ENCODE measurements around the gene WNT7B.

Gene WNT7B

DNA sequence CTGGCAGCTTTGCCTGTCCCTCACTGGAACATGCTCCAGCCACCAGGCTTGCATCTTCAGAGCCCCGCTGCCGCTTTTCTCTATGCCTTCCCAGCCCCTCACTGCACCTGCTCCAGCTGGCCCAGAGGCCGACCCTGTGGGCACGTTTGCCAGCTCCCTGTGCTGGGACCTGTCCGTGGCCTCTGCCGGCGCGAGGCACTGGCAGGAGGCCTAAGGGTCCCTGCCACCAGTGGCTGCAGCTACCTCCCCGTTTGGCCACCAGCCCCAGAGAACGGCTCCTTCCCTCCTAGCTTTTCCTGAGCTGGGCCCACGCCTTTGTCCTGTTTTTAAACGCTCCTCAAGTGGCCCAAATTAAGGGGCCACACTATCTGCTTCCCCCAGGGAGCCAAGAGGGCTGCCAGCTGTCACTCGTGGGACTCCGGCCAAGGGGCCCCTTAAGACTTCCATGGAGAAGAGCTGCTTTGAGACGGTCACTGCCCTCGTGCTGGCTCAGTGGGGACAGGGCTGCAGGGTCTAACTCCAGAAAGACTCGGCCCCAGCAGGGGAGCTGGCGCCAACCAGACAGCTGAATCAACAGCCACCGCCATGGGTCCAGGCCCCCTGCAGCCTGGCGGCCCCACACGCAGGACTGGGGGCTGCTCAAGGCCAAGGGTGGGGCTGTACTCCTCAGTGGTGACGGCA, 24.6 kb upstream of the WNT7B start:
- DNase-seq (ENCODE audit: low spot score) = no peak
- TF ChIP-seq, protein P1, sequence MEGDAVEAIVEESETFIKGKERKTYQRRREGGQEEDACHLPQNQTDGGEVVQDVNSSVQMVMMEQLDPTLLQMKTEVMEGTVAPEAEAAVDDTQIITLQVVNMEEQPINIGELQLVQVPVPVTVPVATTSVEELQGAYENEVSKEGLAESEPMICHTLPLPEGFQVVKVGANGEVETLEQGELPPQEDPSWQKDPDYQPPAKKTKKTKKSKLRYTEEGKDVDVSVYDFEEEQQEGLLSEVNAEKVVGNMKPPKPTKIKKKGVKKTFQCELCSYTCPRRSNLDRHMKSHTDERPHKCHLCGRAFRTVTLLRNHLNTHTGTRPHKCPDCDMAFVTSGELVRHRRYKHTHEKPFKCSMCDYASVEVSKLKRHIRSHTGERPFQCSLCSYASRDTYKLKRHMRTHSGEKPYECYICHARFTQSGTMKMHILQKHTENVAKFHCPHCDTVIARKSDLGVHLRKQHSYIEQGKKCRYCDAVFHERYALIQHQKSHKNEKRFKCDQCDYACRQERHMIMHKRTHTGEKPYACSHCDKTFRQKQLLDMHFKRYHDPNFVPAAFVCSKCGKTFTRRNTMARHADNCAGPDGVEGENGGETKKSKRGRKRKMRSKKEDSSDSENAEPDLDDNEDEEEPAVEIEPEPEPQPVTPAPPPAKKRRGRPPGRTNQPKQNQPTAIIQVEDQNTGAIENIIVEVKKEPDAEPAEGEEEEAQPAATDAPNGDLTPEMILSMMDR (IDR thresholded peaks at IDR 0.05; ENCODE audit: extremely low read depth, missing control alignments) = no peak

DNA sequence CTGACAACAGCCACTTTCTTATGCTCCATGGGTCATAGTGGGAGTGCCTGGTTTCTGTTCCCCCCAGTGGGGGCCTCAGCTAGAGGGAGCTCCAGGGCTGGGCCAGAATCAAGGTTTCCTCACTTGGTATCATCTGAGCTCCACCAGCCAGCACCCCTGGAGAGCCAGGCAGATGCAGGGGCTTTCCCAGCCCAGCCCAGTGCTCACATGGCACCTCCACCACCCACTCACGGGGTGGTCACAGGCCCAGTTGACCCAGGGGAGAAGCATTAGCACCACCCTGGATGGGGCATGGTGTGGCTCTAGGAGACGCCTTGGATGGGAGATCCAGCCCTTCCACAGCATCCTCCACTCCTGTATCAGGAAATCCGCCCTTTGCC, 24.1 kb upstream of the WNT7B start:
- DNase-seq (ENCODE audit: low spot score) = no peak
- TF ChIP-seq, protein P1 (IDR thresholded peaks at IDR 0.05; ENCODE audit: extremely low read depth, missing control alignments) = no peak

- no peak for DNase-seq (ENCODE audit: low spot score)
- TF ChIP-seq, protein P1 (IDR thresholded peaks at IDR 0.05; ENCODE audit: extremely low read depth, missing control alignments) = no peak
Observed at GRCh38 chr22:46000081-46001027, 23.4 kb upstream of the WNT7B start.

DNA sequence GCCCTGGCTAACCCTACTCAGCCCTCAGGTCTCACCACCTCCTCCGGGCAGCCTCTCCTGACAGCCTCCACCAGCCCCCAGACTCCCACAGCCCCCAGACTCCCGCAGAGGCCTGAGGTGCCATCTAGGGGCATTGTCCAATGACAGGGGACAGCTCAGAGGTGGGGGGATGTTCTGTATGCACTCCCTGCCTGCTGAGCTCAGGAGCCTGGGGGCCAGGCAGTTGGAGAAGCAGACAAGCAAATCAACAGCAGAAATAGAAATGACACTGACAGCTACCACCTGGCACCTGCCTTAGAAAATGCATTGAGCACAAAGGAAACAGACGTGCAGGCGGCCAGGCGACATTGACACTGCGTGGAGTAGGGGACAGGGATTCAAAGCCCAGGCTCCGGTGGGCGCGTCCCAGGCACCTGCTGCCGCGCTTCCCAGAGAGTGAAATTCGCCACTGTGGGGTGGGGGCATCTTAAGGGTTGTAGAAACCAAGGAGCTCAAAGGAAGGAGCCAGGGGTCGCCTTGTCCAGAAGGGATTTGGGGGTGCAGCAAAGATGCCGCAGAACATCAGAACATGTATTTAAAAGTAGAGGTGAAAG, 22.5 kb upstream of the WNT7B start:
- TF ChIP-seq, protein P1 (IDR thresholded peaks at IDR 0.05; ENCODE audit: extremely low read depth, missing control alignments) = no peak
- no peak for DNase-seq (ENCODE audit: low spot score)

- no peak for DNase-seq (ENCODE audit: low spot score)
- TF ChIP-seq, protein P1 (IDR thresholded peaks at IDR 0.05; ENCODE audit: extremely low read depth, missing control alignments) = no peak
Observed at GRCh38 chr22:45998638-45999378, 21.8 kb upstream of the WNT7B start.

DNA sequence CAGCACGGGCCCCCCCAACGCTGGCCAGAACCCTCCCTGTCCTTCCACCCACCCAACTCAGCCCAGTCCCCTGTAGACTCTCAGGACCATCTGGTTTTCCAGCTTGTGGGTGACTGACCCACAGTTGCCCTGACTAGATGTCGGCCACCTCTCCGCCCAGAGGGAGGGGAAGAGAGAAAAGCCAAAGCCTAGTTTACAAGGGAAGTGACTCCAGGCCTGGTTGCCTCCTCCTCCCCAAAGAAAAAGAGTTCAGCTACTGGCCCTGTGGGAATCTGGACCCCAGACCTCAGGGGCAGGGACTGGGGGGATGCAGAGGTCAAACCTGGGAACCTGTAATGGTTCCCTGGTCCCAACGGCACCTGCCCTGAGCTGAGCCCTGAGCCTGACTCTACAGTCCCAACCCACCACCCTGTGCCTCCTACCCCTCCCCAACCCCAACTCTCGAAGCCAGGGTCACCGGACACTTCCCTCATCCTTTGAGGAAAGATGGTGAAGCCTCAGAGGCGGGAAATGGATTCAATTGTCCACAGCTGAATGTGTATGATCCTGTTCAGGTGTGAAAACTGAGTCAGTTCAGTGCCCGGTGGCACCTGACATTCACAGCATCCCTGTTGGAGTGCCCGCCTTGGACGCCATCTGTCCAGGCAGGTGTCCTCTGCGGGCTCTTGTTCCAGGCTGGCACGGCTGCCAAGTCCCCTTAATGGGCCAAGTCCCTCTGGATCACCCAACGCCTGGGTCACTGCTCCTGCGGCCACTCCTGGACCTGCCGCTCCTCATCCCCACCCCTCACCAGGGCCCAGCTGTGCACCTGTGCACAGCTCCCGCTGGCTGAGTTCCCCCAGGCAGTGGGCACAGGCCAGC, 21.0 kb upstream of the WNT7B start:
- DNase-seq (ENCODE audit: low spot score) = no peak
- TF ChIP-seq, protein P1 (IDR thresholded peaks at IDR 0.05; ENCODE audit: extremely low read depth, missing control alignments) = no peak

Measured in GM20000 (cell line).